HepG2 (cell line): Measurements from ENCODE around the gene GAD2. TPM values are rescaled to one million over a fixed set of nuclear protein-coding genes. Genes with fewer than 3 reads are reported as not detected.

Source experiments
- ATAC-seq: fragments of 200-7000 bp; cut with Tn5 transposase; 3 replicates; pipeline ENCODE4 v1.9.1; 2020; ENCODE audit warnings: mild to moderate bottlenecking, moderate library complexity
- BruUV-seq: library from RNA; stranded (reverse); fragments of 400-500 nt; replicated peaks from 2 replicates; lab custom pipeline; 2021; lab: Mats Ljungman, UMichigan
- CTCF ChIA-PET: fragments of 300-600 bp; formaldehyde crosslinking; extraction: SDS; loops from one replicate; lab custom pipeline; 2021; ENCODE audit warnings: low total read pairs, inconsistent platforms, low intra/inter-chr PET ratio; lab: Yijun Ruan, JAX
- POLR2A ChIA-PET: fragments of 350-600 bp; sonication (Branson Sonifier 250); formaldehyde crosslinking; loops from one replicate; lab custom pipeline; 2020; ENCODE audit warnings: antibody characterized with exemption, inconsistent platforms; lab: Yijun Ruan, JAX
- DNase-seq: peaks from one replicate; pipeline ENCODE4 v3.0.0-alpha.2; 2015; ENCODE audit warnings: low spot score
- FAIRE-seq: peaks from 3 replicates; lab custom pipeline; 2011; peaks lifted over from hg19 to GRCh38; lab: Jason Lieb, UNC
- H2AFZ ChIP-seq: one replicate; pipeline ENCODE4 v1.6.1; 2011; ENCODE audit warnings: low read length, inconsistent platforms
- H3K27ac ChIP-seq: fragments of 300-600 bp; 3 replicates; pipeline ENCODE4 v1.8.0; 2011; ENCODE audit warnings: mixed run types, mild to moderate bottlenecking, mixed read lengths, low read length, inconsistent platforms; ENCODE audit not compliant: insufficient read depth; ENCODE audit errors: extremely low read length
- H3K27me3 ChIP-seq, 2 experiments: fragments of 200-600 bp in 1 of 2; 2 replicates in 1 of 2; 3 replicates in 1 of 2; pipeline versions ENCODE4 v1.6.0 to v1.8.0; 2011; ENCODE audit warnings: low read length in 2 of 2, mild to moderate bottlenecking in 2 of 2, moderate library complexity in 2 of 2, inconsistent platforms in 1 of 2; ENCODE audit not compliant: insufficient read depth in 2 of 2, control insufficient read depth in 1 of 2
- H3K36me3 ChIP-seq, 2 experiments: fragments of 200-600 bp in 1 of 2; replicated peaks in 1 of 2; 2 replicates in 1 of 2; 3 replicates in 1 of 2; pipeline versions ENCODE4 v1.5.1 to v1.8.0; 2011; ENCODE audit warnings: low read length in 2 of 2, inconsistent platforms in 1 of 2; ENCODE audit not compliant: insufficient read depth in 2 of 2, control insufficient read depth in 1 of 2
- H3K4me1 ChIP-seq: 2 replicates; pipeline ENCODE4 v1.5.1; 2012; ENCODE audit warnings: low read length, inconsistent platforms; ENCODE audit not compliant: insufficient read depth
- H3K4me2 ChIP-seq: 2 replicates; pipeline ENCODE4 v1.6.0; 2011; ENCODE audit warnings: low read depth, low read length, inconsistent platforms
- H3K4me3 ChIP-seq, 3 experiments: fragments of 200-600 bp in 1 of 3; sonication (generic), shearing (Covaris generic) in 1 of 3; replicated peaks in 1 of 3; 2 replicates each; pipeline ENCODE4 v1.5.1; 2011 to 2016; ENCODE audit warnings: low read length in 3 of 3, inconsistent platforms in 2 of 3, low read depth in 2 of 3, mild to moderate bottlenecking in 2 of 3, control low read depth in 1 of 3, mixed read lengths in 1 of 3; ENCODE audit not compliant: insufficient read depth in 1 of 3
- H3K79me2 ChIP-seq: one replicate; pipeline ENCODE4 v1.6.1; 2011; ENCODE audit warnings: low read length, inconsistent platforms; ENCODE audit not compliant: insufficient read depth
- H3K9ac ChIP-seq: 2 replicates; pipeline ENCODE4 v1.6.0; 2011; ENCODE audit warnings: mild to moderate bottlenecking, low read depth, low read length, inconsistent platforms; ENCODE audit not compliant: insufficient read depth
- H3K9me3 ChIP-seq: 2 replicates; pipeline ENCODE4 v1.5.1; 2012; ENCODE audit warnings: mild to moderate bottlenecking, low read length
- H4K20me1 ChIP-seq: 2 replicates; pipeline ENCODE4 v1.6.0; 2011; ENCODE audit warnings: inconsistent platforms, mild to moderate bottlenecking, low read length, moderate library complexity; ENCODE audit not compliant: insufficient read depth
- SATB2 ChIP-seq: sonication (generic); formaldehyde crosslinking; IDR thresholded peaks from 2 replicates; pipeline ENCODE4 v1.5.0; 2020; ENCODE audit warnings: missing genetic modification reagents
- SMC3 ChIP-seq: IDR thresholded peaks from 2 replicates; pipeline ENCODE4 v1.6.1; 2011; ENCODE audit warnings: low read length, improper control_type of control experiment
- TAF1 ChIP-seq: sonication (generic); formaldehyde crosslinking; IDR thresholded peaks from 2 replicates; pipeline ENCODE4 v1.4.0; 2020; ENCODE audit warnings: missing genetic modification reagents
- ZNF263 ChIP-seq: sonication (generic); formaldehyde crosslinking; IDR thresholded peaks from 2 replicates; pipeline ENCODE4 v1.4.0; 2020; ENCODE audit warnings: missing genetic modification reagents
- WGBS: methylation state at CpG from one replicate; pipeline ENCODE4 v1.1.6; 2017; ENCODE audit warnings: low lambda C conversion rate; 5-methylcytosine and 5-hydroxymethylcytosine counted together
- in situ Hi-C: cut with HindIII; loops from 2 replicates; pipeline ENCODE4 v1.10.0; 2017; ENCODE audit warnings: low pct_unique_long_range_greater_than_20kb; ENCODE audit not compliant: extremely low pct_ligation_motif_present
- intact Hi-C: fragments of 100-400 bp; cut with micrococcal nuclease; formaldehyde crosslinking; loops from one replicate; pipeline ENCODE4 v1.10.0; 2022; ENCODE audit not compliant: unreplicated experiment
- polyA plus RNA-seq, 8 experiments: library from polyadenylated mRNA; depleted of rRNA in 3 of 8; stranded (reverse) in 7 of 8; unstranded in 1 of 8; fragments of >200 nt; fragmentation: Illumina TruSeq in 4 of 8; extraction: Trizol in 4 of 8; gene quantifications; 2 replicates each; pipeline versions ENCODE4 v1.2.1 to v1.2.3, GENCODE V29; 2011 to 2016; ENCODE audit warnings: low read depth in 4 of 8, missing spikeins in 1 of 8, mixed read lengths in 1 of 8; ENCODE audit not compliant: insufficient read depth in 1 of 8
- total RNA-seq, 5 experiments: library from RNA; depleted of rRNA; stranded (reverse); fragments of >200 nt; fragmentation: Illumina TruSeq; extraction: Trizol; gene quantifications; 2 replicates each; pipeline ENCODE4 v1.2.3, GENCODE V29; 2016; ENCODE audit warnings: low read depth in 1 of 5

The GAD2 gene
- total and polyA plus RNA-seq, 2 of the 13 experiments (the other 11 are each of a cell fraction or from before 2014, with no cell fraction given), result not detected

DNA sequence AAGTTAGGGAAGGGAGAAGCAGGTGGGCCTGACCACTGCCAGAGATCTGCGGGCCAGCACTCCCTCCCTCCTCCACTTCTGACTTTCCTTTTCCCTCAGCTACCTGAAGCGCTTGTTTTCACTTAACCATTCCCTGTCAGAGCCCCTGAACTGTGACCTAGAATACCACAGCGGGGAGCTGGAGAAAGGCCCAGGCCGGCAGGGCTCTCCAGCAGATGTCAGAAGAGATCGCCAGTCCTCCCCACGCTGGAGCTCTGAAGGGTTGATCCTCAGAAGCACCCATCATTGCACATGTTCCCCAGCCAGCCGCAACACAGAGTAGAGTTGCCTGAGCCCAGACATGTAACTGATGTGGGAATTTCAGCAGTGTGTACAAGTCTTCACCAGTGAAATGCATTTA lies 44.4 kb upstream of the GAD2 start:
- TF ChIP-seq ZNF263 (CRISPR knock-in tag) (peak; percentile 64), SATB2 (CRISPR knock-in tag) (no peak)
- CTCF ChIA-PET, result no interaction called here
- peak; percentile 58; the same call in 2 of the 3 replicates for ATAC-seq
- WGBS, result 7% methylated on average over 7 of the region's 7 CpGs
- Histone ChIP-seq H3K27ac (no peak overlapping the region), H3K4me3 (no peak overlapping the region), H3K79me2 (no peaks in the 10 kb centered on the region), H3K36me3 (no peaks in the 10 kb centered on the region), H3K9ac (no peak overlapping the region), H3K27me3 (peaks cover 0 to 3% of the 10 kb centered on the region in 2 experiments; a peak in 1 of 5 replicates), H3K9me3 (no peaks in the 10 kb centered on the region), H4K20me1 (no peaks in the 10 kb centered on the region), H3K4me2 (no peak overlapping the region), H2AFZ (no peak overlapping the region), H3K4me1 (no peaks in the 10 kb centered on the region)
- intact Hi-C loops, result no loop called here
- no TSS peak for BruUV-seq
- no peak for FAIRE-seq
- DNase-seq, result no peak
- in situ Hi-C loops, result no loop called here
- POLR2A ChIA-PET, result no interaction called here

- no peak for ATAC-seq
- intact Hi-C loops (no loop called here), in situ Hi-C loops (no loop called here)
- no peak for FAIRE-seq
- BruUV-seq, result no TSS peak
- WGBS, result 4% methylated on average over 1 of the region's 2 CpGs
- Histone ChIP-seq H3K4me3 (no peak overlapping the region), H3K9ac (no peak overlapping the region), H3K9me3 (no peaks in the 10 kb centered on the region), H3K36me3 (no peaks in the 10 kb centered on the region), H3K27ac (no peak overlapping the region), H2AFZ (no peak overlapping the region), H4K20me1 (no peaks in the 10 kb centered on the region), H3K4me1 (no peaks in the 10 kb centered on the region), H3K4me2 (no peak overlapping the region), H3K79me2 (no peaks in the 10 kb centered on the region), H3K27me3 (peaks cover 0 to 3% of the 10 kb centered on the region in 2 experiments; a peak in 1 of 5 replicates)
- POLR2A ChIA-PET, result no interaction called here
- CTCF ChIA-PET, result no interaction called here
- no peak for DNase-seq
- TF ChIP-seq SMC3 (no peak), TAF1 (no peak)
Measured at GRCh38 chr10:26173837-26174236, 42.7 kb upstream of the GAD2 start.
